ENCODE data around the gene SCN8A.
"Not testable (repeated sequence)": the region's sequence is repeated elsewhere in the genome, so short reads cannot be mapped to it uniquely, and the experiment has no call there.

The SCN8A gene

DNA sequence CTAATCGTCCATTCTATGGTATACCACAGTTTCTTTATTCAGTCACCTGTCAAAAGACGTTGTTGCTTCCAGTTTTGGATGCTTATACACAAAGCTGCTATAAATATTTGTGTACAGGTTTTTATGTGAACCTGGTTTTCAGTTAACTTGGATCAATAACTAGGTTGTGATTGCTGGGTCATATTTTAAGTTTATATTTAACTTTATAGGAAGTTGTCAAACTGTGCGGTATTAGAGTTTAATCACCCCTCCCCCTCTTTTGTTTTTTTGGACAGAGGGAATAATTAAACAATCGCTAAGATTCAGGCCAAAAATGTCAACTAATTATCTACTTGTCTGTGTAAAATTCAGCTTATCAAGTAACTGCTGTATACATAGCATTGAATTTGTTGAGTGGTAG, 34.3 kb downstream of the SCN8A start:
- no peak for DNase-seq

DNA sequence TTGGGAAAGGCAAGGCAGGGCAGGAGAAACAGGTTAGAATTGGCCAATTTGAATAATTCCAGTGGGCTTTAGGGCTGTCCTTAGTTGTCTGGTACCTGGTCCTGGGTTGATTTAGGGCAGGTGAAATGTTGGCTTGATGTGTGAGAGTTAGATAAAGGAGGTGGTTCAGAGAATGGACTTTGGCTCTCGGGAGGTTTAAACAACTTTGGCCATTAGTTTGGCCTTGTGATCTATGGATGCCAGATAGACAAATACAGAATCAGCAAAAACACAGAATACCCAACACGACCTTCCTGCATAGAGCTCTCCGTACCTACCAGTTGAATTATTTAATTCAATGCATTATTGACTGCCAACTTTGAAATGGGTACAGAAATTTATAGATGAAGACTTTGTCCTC, 35.1 kb downstream of the SCN8A start:
- DNase-seq = no peak

DNA sequence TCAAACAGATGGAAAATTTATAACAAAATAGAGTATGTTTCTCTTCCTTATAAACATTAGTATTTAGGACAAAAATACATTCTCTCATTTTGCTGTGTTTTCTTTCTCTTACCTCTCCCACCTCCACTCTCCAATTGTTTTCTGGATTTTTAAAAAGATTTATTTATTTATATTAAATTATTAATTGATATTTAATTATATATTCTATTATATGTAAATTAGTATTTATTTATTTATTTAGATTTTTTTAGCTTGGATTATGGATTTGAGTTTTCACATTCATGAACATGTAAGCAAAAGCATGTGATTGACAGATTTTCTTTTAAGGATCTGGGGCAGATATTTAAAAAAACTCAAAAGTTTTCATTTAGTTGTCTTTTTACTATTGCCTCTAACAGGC, 35.6 kb downstream of the SCN8A start:
- no peak for DNase-seq

DNA sequence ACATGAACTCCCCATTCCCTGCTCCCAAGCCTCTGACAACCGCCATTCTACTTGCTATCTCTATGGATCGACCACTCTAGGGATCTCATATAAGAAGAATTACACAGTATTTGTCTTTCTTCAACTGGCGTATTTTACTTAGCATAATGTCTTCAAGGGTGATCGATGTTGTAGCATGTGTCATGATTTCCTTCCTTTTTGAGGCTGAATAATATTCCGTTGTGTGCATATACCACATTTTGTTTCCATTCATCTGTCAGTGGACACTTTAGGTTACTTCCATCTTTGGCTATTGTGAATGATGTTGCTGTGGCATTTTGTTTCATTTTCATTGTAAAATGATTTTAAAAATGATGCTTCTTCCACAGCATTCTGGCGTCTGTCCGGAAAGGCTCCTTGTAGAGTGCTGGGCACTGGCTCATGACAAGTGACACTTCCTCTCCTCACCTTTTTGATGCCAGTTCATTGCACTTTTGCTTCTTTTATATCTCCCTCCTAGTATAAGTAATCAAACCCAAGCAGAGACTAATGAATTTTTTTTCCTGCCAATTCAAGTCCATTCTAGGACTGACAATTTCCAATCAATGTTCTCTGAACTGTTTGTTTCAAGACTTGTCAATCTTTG, 39.3 kb downstream of the SCN8A start:
- no peak for DNase-seq

GRCh38 chr12:51630986-51631385, 40.0 kb downstream of the SCN8A start:
- no peak for DNase-seq

DNA sequence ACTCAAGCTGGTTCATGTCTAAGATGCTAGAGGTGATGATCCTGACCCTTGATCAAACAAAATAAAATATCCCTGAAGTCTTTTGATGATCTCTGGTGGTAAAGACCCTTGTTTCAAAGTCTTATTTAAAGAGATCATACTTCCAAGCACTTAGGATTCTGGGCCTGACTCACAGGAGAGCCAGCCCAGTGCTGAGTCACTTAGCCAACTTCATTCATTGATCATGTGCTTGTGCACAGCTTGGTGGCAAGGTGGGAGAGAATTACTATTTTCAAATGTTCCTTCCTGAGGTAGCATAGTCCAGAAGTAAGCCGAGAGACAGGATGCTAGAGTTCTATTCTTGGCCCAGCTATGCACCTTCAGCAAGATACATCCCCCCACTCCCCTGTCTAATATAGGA, 40.6 kb downstream of the SCN8A start:
- no peak for DNase-seq

- DNase-seq = no peak
Observed at GRCh38 chr12:51632623-51633022, 41.6 kb downstream of the SCN8A start.

DNA sequence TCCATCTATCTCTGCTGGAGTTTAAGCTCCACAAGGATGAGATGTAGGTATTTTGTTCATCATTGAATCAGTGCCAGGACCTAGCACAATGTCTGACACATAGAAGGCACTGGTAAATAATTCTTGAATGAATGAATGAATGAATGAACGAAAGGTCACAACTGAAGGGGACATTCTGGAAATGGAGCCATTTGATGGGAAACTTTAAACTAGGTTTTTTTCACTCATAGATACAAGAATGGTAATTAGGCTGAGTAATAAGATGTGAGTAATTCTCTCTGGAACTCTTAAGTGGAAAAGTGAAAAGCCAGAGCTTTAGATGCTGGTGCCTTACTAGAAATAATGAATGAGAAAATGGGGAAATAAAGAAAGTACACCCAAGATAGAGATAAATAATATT, 44.3 kb downstream of the SCN8A start:
- no peak for DNase-seq

GRCh38 chr12:51636581-51636980, 45.5 kb downstream of the SCN8A start:
- no peak for DNase-seq

DNA sequence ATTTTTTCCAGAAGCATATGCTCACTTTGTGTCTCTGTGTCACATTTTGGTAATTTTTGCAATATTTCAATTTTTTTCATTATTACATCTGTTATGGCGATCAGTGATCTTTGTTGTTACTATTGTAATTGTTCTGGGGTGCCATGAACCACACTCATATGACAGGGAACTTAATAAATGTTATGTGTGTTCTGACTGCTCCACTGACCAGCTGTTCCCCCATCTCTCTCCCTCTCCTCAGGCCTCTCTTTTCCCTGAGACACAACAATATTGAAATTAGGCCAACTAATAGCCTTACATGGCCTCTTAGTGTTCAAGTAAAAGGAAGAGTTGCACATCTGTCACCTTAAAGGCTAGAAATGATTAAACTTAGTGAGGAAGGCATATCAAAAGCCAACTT, 46.0 kb downstream of the SCN8A start:
- DNase-seq = no peak

DNA sequence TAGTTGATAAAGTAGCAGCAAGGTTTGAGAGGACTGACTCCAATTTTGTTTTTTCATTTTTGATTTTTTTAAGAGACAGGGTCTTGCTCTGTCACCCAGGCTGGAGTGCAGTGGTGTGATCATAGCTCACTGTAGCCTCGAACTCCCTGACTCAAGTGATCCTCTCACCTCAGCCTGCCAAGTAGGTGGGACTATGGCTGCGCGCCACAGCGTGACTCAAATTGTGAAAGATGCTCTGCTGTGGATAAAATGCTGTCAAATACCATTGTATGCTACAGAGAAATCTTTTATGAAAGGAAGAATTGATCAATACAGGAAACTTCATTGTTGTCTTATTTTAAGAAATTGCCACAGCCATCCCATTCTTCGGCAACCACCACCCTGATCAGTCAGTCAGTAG, 48.3 kb downstream of the SCN8A start:
- no peak for DNase-seq

DNA sequence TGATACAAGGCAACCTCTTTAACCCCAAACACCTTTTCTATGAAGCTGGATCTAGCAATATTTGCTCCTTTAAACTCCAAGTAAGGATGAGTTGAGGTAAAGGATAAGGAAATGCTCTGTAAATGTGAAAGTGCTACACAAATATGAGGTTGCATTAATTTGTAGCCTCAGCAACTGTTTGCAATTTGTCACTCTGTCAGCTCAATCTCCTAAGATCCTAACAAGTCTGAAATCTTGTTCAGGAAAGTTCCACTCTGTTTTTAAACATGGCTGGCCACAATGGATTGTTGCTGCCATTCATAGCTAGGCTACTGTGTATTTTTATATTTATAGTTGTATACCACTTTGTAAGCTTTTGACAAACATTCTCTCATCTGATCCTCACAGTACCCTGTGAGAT, 51.3 kb downstream of the SCN8A start:
- no peak for DNase-seq

GRCh38 chr12:51643951-51644350, 52.9 kb downstream of the SCN8A start:
- DNase-seq = no peak

- not testable (repeated sequence) for DNase-seq
Observed at GRCh38 chr12:51644691-51645090, 53.7 kb downstream of the SCN8A start.

- DNase-seq = no peak
Observed at GRCh38 chr12:51645961-51646360, 54.9 kb downstream of the SCN8A start.

GRCh38 chr12:51647647-51648046, 56.6 kb downstream of the SCN8A start:
- DNase-seq = no peak

- DNase-seq = no peak
Observed at GRCh38 chr12:51653431-51653830, 62.4 kb downstream of the SCN8A start.

DNA sequence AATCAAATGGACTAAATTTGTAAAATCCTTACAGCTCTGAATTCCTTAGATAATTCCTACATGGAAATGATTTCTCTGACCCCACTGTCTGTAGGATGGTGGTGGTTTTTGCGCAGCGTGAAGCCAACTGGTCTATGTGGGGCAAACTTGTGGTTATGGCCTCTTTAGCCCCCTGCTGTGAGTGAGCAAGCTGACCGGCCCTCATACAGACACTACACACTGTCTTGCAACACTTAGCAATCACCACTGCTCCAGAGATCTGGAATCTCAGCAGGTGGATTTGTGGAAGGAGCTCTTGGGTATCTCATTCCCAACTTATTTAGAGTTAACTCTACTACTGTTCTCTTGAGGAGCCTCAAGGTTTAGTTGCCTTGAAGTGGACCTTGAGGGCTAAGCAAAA, 70.2 kb downstream of the SCN8A start:
- DNase-seq = no peak

- DNase-seq = no peak
Observed at GRCh38 chr12:51661836-51662235, 70.8 kb downstream of the SCN8A start.

DNA sequence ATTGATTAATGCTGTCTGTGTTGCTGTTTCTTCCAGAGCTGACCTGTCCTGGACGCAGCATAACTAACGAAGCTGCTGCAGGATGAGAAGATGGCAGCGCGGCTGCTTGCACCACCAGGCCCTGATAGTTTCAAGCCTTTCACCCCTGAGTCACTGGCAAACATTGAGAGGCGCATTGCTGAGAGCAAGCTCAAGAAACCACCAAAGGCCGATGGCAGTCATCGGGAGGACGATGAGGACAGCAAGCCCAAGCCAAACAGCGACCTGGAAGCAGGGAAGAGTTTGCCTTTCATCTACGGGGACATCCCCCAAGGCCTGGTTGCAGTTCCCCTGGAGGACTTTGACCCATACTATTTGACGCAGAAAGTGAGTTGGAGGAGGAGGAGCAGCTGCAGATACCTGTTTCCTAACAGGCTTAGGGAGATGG, 71.7 kb downstream of the SCN8A start:
- no peak for DNase-seq

GRCh38 chr12:51663390-51663789, 72.4 kb downstream of the SCN8A start:
- DNase-seq = no peak

DNA sequence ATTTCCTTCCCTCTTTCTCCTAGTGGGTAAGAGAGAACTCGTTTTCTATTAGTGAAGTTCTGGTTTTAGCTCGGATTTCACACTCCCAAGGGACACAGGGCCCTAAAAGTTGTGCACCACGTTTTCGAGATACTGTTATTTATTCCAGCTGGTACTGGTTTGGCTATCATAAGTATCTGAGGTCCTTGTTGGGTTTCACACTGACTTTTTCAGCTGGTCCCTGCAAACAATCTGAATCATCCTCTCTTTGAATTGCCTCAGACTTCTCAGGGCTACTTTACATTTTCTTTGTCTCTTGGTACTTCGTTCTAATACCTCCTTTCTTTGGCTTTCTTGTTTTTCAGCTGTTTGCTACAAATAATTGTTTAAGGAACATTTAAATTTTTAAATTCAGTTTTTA, 75.7 kb downstream of the SCN8A start:
- DNase-seq = no peak

DNA sequence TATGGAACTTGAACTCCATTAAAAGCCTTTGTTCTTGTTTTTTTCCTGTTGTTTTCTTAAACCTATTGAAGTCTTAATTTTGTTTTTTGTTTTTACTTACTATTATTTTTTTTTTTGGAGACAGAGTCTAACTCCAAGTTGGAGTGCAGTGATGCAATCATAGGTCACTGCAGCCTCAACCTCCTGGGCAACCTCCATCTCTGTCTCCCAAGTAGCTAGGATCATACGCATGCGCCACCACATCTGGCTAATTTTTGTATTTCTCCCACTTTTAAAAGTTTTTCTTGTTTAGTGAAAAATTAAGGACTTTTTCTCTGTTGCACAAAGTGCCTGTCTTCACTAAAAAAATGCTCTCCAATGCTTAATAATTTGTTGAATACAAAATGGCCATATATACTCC, 76.2 kb downstream of the SCN8A start:
- DNase-seq = no peak

DNA sequence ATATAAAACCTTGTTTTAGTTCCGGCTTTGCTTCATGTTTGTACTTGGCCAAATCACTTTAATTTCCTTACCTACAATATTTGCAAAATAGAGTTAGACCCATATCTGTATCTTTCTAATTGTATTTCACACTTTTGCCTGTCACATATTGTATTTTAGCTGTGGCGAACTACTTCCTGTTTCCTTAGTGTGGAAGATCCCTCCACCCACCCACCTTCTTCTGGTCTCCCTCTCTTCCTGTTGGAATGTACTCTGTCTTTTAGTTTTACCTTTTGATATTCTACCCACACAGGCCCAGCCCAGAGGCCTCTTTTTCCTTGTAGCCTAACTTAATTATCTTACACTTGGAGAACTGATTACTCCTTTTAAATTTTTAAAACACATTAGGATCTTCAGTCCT, 78.2 kb downstream of the SCN8A start:
- DNase-seq = no peak

- no peak for DNase-seq
Observed at GRCh38 chr12:51669996-51670395, 79.0 kb downstream of the SCN8A start.

DNA sequence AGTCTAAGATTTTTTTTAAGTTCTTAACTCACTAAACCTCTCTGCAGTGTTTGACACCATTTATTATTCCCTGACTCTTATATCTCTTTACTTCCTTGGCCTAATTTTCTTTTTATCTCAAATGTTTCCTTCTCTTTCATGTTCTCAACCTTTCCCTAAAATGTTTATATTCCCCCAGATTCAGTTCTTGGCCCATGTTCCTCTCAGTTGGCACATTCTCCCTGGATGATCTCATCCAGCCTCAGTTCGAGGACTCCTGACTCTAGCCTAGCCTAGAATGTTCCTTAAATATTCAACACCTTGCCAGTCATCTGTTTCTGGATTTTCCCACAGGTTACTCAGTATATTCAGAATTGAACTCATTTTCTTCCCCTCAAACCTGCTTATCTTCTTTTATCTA, 81.3 kb downstream of the SCN8A start:
- DNase-seq = no peak

Data from NCI-H1105 (cell line).